ENCODE results near the gene RAB3B.
"Not testable (repeated sequence)": the region's sequence is repeated elsewhere in the genome, so short reads cannot be mapped to it uniquely, and the experiment has no call there.

Gene RAB3B

GRCh38 chr1:52006081-52006553 is 15.6 kb upstream of the RAB3B start:
- in situ Hi-C loops (cut with MboI; ENCODE audit: low sequenced_read_pairs); H3K27me3 ChIP-seq (ENCODE audit: low read depth): not testable (repeated sequence)
- H3K4me3 ChIP-seq, result peak overlapping the region; percentile 14

GRCh38 chr1:52005548-52005947 is 15.0 kb upstream of the RAB3B start:
- H3K36me3 ChIP-seq (replicated peaks); H3K27me3 ChIP-seq (ENCODE audit: low read depth); in situ Hi-C loops (cut with MboI; ENCODE audit: low sequenced_read_pairs); H3K9me3 ChIP-seq: not testable (repeated sequence)
- peaks cover 37% of the 10 kb centered on the region for H3K4me1 ChIP-seq
- peak overlapping the region; percentile 14; the same call in 1 of the 2 replicates for H3K4me3 ChIP-seq
- DNase-seq (ENCODE audit: low spot score in 2 of 2), result peak; percentile 63 to 84

More at GRCh38 chr1:52006081-52006553, 15.6 kb upstream of the RAB3B start:
- peaks cover 37% of the 10 kb centered on the region for H3K4me1 ChIP-seq
- peak; percentile 57 for DNase-seq (ENCODE audit: low spot score in 2 of 2)
- H3K36me3 ChIP-seq (replicated peaks); H3K9me3 ChIP-seq: not testable (repeated sequence)

DNA sequence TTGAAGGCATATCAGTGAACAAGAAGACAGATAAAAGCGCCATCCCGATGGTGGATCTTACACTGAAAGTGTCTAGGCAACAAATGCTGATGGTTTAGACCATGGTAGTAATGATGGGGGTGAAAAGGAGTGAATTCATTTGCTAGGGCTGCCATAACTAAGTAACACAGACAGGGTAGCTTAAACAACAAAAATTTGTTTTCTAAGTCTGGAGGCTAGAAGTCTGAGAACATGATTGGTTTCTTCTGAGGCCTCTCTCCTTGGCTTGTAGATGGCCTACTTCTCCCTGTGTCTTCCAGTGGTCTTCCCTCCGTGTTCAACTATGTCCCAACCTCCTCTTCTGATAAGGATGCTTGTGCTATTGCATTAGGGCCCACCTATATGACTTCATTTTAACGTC is 13.4 kb upstream of the RAB3B start:
- Histone ChIP-seq H3K9me3 (0 out of 2 replicates have a peak, but pooled peaks cover 2% of the 10 kb centered on the region), H3K4me3 (no peak overlapping the region), H3K36me3 (replicated peaks) (no peaks in the 10 kb centered on the region), H3K27me3 (ENCODE audit: low read depth) (no peaks in the 10 kb centered on the region), H3K4me1 (peaks cover 34% of the 10 kb centered on the region)
- DNase-seq (ENCODE audit: low spot score in 2 of 2), result no peak
- in situ Hi-C loops (cut with MboI; ENCODE audit: low sequenced_read_pairs), result no loop called here

- in situ Hi-C loops (cut with MboI; ENCODE audit: low sequenced_read_pairs), result no loop called here
- Histone ChIP-seq H3K27me3 (ENCODE audit: low read depth) (no peaks in the 10 kb centered on the region), H3K36me3 (replicated peaks) (no peaks in the 10 kb centered on the region), H3K4me3 (no peak overlapping the region), H3K4me1 (peaks cover 20% of the 10 kb centered on the region), H3K9me3 (0 out of 2 replicates have a peak, but pooled peaks cover 2% of the 10 kb centered on the region)
- DNase-seq (ENCODE audit: low spot score in 2 of 2), result peak; percentile 87 to 90
Observed at GRCh38 chr1:52002038-52002917, 11.8 kb upstream of the RAB3B start.

DNA sequence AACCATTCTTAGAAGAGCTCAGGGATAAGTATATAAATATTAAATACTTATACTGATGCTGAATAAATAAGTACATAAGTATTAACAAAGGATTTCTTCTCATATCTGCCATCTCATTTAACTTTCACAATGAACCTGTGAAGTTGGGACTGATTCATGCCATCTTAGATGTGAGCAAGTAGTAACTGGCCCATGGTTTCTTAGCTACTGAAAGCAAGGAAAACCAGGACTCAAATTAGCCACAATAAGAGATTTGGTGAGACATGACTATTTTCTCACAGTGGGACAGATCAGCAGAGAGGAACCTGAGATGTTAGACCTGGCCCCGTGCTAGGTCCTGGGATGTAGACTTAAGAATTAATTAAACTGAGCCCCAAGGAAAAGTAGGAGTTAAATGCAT is 8.2 kb upstream of the RAB3B start:
- Histone ChIP-seq H3K9me3 (no peaks in the 10 kb centered on the region), H3K4me3 (no peak overlapping the region), H3K36me3 (replicated peaks) (no peaks in the 10 kb centered on the region), H3K4me1 (no peaks in the 10 kb centered on the region), H3K27me3 (ENCODE audit: low read depth) (no peaks in the 10 kb centered on the region)
- in situ Hi-C loops (cut with MboI; ENCODE audit: low sequenced_read_pairs), result loop anchor here (5.0 kb wide), 1 partner anchor 96 kb away; no protein-coding TSS in a partner anchor
- no peak for DNase-seq (ENCODE audit: low spot score in 2 of 2)

GRCh38 chr1:51997974-51998382 is 7.5 kb upstream of the RAB3B start:
- no peak overlapping the region for H3K4me3 ChIP-seq
- no peak for DNase-seq (ENCODE audit: low spot score in 2 of 2)
- in situ Hi-C loops (cut with MboI; ENCODE audit: low sequenced_read_pairs), result loop anchor here (5.0 kb wide), 1 partner anchor 96 kb away; no protein-coding TSS in a partner anchor
- no peaks in the 10 kb centered on the region for H3K27me3 ChIP-seq (ENCODE audit: low read depth)
- no peaks in the 10 kb centered on the region for H3K9me3 ChIP-seq
- H3K4me1 ChIP-seq, result no peaks in the 10 kb centered on the region
- no peaks in the 10 kb centered on the region for H3K36me3 ChIP-seq (replicated peaks)

- peak in 1 of 2 experiments; percentile 32 for DNase-seq (ENCODE audit: low spot score in 2 of 2)
- in situ Hi-C loops (cut with MboI; ENCODE audit: low sequenced_read_pairs), result no loop called here
- H3K36me3 ChIP-seq (replicated peaks), result peaks cover 4% of the 10 kb centered on the region; the same call in 1 of the 2 replicates
Observed at GRCh38 chr1:51989582-51990477, 670 bp downstream of the RAB3B start.

DNA sequence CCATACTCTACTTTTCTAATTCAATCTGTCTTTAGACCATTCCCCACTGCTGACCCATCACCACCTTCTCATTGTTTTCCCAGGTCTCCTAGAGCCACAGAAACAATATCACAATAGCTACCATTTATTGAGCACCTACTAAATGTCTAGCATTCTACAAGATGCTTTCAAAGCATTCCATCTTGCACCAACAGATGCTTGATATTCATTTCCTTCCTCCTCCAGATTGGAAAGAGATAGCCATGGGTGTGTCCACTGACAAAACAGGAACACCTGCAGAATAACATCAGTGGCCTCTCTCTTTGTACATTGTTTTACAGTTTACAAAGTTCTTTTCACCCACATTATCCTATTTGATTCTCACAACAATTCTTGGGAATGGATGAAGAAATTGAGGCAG is 2.2 kb downstream of the RAB3B start:
- Histone ChIP-seq H3K4me1 (no peaks in the 10 kb centered on the region; the same call in 1 of the 2 replicates), H3K4me3 (no peak overlapping the region), H3K36me3 (replicated peaks) (peaks cover 4% of the 10 kb centered on the region; the same call in 1 of the 2 replicates), H3K9me3 (no peaks in the 10 kb centered on the region), H3K27me3 (ENCODE audit: low read depth) (no peaks in the 10 kb centered on the region)
- in situ Hi-C loops (cut with MboI; ENCODE audit: low sequenced_read_pairs), result no loop called here
- no peak for DNase-seq (ENCODE audit: low spot score in 2 of 2)

More at GRCh38 chr1:51989582-51990477, 670 bp downstream of the RAB3B start:
- Histone ChIP-seq H3K4me3 (peak overlapping the region; percentile 50), H3K9me3 (no peaks in the 10 kb centered on the region), H3K27me3 (ENCODE audit: low read depth) (no peaks in the 10 kb centered on the region), H3K4me1 (no peaks in the 10 kb centered on the region; the same call in 1 of the 2 replicates)

DNA sequence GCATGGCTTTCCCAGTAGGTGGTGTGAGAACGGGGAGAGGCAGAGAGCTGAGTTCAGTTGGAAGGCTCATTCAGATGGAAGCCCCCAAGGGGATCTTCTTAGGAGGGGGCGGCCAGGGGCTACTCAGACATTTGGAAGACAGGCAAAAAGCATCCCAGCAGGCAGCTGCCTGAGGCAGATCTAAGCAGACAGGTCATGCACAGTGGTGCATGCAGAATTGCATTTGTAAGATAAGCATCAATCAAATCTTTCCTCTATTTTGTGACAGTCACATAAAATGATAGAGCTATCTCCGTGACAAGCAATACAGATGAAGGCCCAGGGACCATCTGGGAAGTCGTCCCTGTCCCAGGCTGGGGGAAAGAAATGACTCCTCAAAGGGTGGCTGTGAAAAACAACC is 3.8 kb downstream of the RAB3B start:
- H3K27me3 ChIP-seq (ENCODE audit: low read depth), result no peaks in the 10 kb centered on the region
- no peak for DNase-seq (ENCODE audit: low spot score in 2 of 2)
- in situ Hi-C loops (cut with MboI; ENCODE audit: low sequenced_read_pairs), result no loop called here
- H3K9me3 ChIP-seq, result no peaks in the 10 kb centered on the region
- H3K36me3 ChIP-seq (replicated peaks), result peaks cover 4% of the 10 kb centered on the region; the same call in 1 of the 2 replicates
- no peak overlapping the region for H3K4me3 ChIP-seq
- no peaks in the 10 kb centered on the region; the same call in 1 of the 2 replicates for H3K4me1 ChIP-seq

- DNase-seq (ENCODE audit: low spot score in 2 of 2), result no peak
- Histone ChIP-seq H3K4me3 (no peak overlapping the region), H3K9me3 (no peaks in the 10 kb centered on the region), H3K27me3 (ENCODE audit: low read depth) (no peaks in the 10 kb centered on the region), H3K36me3 (replicated peaks) (no peaks in the 10 kb centered on the region), H3K4me1 (no peaks in the 10 kb centered on the region)
- in situ Hi-C loops (cut with MboI; ENCODE audit: low sequenced_read_pairs), result no loop called here
Observed at GRCh38 chr1:51982161-51982560, 8.3 kb downstream of the RAB3B start.

GRCh38 chr1:51981555-51981954 is 8.9 kb downstream of the RAB3B start:
- no peaks in the 10 kb centered on the region for H3K27me3 ChIP-seq (ENCODE audit: low read depth)
- no peak for DNase-seq (ENCODE audit: low spot score in 2 of 2)
- no peaks in the 10 kb centered on the region for H3K9me3 ChIP-seq
- H3K36me3 ChIP-seq (replicated peaks), result peaks cover under 1% of the 10 kb centered on the region
- no peak overlapping the region for H3K4me3 ChIP-seq
- in situ Hi-C loops (cut with MboI; ENCODE audit: low sequenced_read_pairs), result no loop called here
- no peaks in the 10 kb centered on the region for H3K4me1 ChIP-seq

- in situ Hi-C loops (cut with MboI; ENCODE audit: low sequenced_read_pairs), result no loop called here
Observed at GRCh38 chr1:51978099-51978498, 12.4 kb downstream of the RAB3B start.

DNA sequence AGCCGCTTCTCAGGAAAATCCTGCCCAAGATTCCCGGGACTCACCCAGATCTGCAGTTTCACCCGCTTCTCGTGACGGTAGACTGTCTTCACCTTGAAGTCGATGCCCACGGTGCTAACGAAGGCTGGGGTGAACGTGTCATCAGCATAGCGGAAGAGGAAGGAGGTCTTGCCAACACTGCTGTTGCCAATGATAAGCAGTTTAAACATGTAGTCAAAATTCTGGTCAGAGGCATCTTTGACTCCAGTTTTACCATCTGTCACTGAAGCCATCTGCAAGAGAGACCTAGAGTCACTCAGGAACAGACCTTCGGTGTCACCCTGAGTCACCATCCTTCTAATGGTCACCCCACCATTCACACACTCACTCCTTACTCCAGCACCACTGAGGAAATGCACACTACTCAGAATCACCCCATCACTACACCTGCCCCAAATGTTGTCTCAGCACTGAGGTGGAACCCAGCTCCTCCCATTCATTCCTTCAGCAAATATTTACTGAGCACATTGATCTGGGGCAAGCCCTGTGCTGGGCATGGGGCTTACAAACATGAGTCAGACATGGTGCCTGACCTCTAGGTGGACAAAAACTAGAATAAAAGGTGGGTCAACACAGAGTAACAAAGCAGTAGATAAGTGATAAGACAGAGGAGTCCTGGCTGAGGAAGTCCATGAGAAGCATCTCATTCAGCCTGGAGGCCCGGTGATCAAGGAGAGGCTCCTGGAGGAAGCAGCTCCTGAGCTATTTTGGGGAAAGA is 13.5 kb downstream of the RAB3B start:
- no peak for DNase-seq (ENCODE audit: low spot score in 2 of 2)
- in situ Hi-C loops (cut with MboI; ENCODE audit: low sequenced_read_pairs), result no loop called here
- H3K4me1 ChIP-seq, result no peaks in the 10 kb centered on the region
- no peak overlapping the region for H3K4me3 ChIP-seq
- no peaks in the 10 kb centered on the region for H3K27me3 ChIP-seq (ENCODE audit: low read depth)
- H3K9me3 ChIP-seq, result no peaks in the 10 kb centered on the region
- peaks cover 9% of the 10 kb centered on the region for H3K36me3 ChIP-seq (replicated peaks)

More at GRCh38 chr1:51978099-51978498, 12.4 kb downstream of the RAB3B start:
- no peaks in the 10 kb centered on the region for H3K27me3 ChIP-seq (ENCODE audit: low read depth)
- no peak for DNase-seq (ENCODE audit: low spot score in 2 of 2)
- no peak overlapping the region for H3K4me3 ChIP-seq
- H3K4me1 ChIP-seq, result no peaks in the 10 kb centered on the region
- peaks cover 9% of the 10 kb centered on the region for H3K36me3 ChIP-seq (replicated peaks)
- no peaks in the 10 kb centered on the region for H3K9me3 ChIP-seq
